IPS DF 4.7 (cell line): Measurements from ENCODE around the gene CD68.
"Not testable (repeated sequence)": the region's sequence is repeated elsewhere in the genome, so short reads cannot be mapped to it uniquely, and the experiment has no call there.

ENCODE experiments used
- DNase-seq: peaks from one replicate; pipeline ENCODE4 v3.0.0-alpha.2; 2013; ENCODE audit warnings: low spot score; ENCODE audit errors: extremely low read depth

CD68 gene

DNA sequence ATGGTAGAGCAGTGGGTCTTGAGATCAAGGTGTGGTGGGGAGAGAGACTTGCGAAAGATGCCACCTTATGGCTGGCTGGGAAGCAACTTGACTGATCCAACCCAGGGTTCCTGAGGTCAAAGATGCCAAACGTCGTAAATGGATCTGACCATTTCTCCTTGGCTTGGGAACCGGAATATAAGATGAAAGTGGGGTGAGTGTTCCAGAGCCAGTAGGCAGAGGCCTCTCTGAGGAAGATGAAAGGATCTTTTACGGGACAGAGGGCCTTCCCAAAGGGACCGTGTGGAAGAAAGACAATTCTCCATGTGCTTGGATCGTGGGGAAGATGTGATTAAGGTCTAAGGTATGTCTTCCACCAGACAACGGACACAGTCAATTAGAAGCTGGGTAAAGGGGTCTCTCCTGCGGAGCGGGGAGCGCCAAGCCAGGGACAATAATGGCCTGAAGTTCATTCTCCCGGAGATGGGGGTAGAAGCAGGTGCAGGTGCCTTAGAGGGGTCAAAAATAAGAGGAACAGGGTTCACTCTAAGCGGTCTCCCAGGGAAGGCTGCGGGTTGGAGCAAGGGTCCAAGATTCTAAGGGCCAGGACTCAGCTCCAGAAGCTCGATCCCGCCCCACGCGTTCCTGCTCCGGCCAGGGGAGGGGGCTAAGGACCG is 34.5 kb downstream of the CD68 start:
- DNase-seq = no peak

DNA sequence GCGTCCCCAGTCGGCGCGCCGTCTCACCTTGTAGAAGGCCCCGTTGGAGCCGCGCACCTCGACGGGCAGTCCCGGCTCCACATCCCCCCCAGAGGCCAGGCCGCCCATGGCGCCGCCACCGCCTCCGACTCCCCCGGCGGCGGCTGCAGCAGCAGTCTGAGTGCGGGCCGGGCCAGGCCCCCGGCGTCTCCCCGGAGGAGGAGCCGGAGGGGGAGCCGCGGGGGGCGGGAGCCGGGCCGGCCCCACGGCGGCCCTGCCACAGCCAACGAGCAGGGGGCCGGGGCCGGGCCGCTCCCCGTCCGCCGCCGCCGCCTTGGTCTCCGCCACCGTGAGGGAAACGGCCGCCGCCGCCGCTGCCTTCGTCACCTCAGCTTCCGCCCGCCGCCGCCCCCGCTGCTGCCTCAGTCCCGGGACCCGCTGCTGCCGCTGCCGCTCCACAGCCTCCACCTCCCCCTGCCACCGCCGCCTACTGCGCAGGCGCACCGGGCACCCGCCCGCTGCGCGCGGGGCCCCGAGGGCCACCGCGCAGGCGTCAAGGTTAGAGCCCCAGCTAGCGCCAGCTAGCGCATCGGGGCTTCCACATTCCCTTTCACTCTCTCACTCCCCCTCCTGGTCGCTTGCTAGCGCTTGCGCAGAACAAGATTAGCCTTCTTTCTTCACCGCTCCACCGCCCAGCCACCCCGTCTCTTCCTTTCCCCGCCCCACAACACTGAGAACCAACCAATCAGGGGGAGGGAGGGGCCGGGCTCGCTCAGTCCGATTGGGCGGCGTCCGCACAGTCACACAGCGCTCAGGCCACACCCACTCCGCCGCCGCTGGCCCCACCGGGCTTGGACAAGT is 35.2 kb downstream of the CD68 start, which contains the start of gene FXR2:
Gene FXR2, minus strand, starts transcription at position 473 of the 840 bp plus-strand sequence. Its CDS starts 365 bp downstream, at position 108.
- DNase-seq = peak; percentile 98

- no peak for DNase-seq
Observed at GRCh38 chr17:7615265-7615747, 35.9 kb downstream of the CD68 start.

GRCh38 chr17:7618608-7619007 is 39.2 kb downstream of the CD68 start:
- no peak for DNase-seq

GRCh38 chr17:7620835-7621234 is 41.4 kb downstream of the CD68 start:
- no peak for DNase-seq

- no peak for DNase-seq
Observed at GRCh38 chr17:7623661-7624060, 44.2 kb downstream of the CD68 start.

GRCh38 chr17:7625749-7626148 is 46.3 kb downstream of the CD68 start:
- not testable (repeated sequence) for DNase-seq

DNA sequence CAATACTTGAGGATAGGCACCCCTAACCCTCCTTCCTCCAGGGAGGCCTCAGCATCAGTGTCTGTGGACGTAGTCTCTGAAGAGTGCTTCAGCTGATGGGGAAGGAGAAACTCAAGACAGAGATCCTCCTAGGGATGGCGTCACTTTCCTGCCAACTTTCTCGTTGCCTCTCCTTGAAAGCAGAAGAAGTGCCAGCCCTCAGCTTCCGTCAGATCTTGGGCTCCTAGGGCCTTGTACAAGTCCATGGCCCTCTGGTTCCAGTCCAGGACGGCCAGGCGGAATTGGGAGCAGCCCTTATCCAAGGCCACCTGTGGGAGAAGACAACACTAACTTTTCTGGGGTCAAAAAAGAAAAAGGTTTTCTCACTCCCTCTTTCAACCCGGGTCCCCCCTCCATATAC is 46.9 kb downstream of the CD68 start:
- DNase-seq = no peak

GRCh38 chr17:7626956-7627249 is 47.5 kb downstream of the CD68 start:
- DNase-seq = no peak

GRCh38 chr17:7627250-7628121 is 48.0 kb downstream of the CD68 start, which contains the start of gene SAT2:
TSS of gene SAT2 (minus strand) at chr17:7627821. CDS start at chr17:7627635, 186 bp downstream.
- DNase-seq = peak; percentile 89

DNA sequence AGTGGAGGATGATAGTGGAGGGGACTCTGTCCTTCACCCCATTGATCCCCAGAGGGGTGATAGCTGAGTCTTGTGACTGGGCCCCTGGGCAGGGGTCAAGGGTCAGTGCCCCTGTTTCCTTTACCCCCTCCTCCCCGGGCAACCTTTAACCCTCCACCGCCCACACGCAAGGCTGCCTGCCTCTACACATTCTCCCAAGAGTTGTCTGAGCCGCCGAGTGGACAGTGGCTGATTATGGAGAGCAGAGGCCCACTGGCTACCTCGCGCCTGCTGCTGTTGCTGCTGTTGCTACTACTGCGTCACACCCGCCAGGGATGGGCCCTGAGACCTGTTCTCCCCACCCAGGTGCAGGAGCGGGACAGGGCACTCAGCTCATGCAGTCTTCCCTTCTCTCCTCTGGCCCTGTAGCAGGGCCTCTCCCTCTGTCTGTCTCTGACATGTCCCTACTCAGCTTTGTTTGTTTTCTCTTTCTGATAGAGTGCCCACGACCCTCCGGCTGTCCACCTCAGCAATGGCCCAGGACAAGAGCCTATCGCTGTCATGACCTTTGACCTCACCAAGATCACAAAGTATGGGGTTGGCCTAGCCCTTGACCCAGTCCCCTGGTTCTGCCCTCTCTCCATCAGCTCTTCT is 50.6 kb downstream of the CD68 start, which contains the start of gene SHBG:
Gene SHBG, plus strand, starts transcription at position 197 of the 633 bp plus-strand sequence. Its CDS starts 38 bp downstream, at position 235.
- no peak for DNase-seq
